PC-3 (cell line): ENCODE results near the gene CHGA. TPM values are rescaled to one million over a fixed set of nuclear protein-coding genes. Genes with fewer than 3 reads are reported as not detected.

Source experiments
- ATAC-seq: fragments of 200-7000 bp; cut with Tn5 transposase; 2 replicates; pipeline ENCODE4 v1.9.1; 2020; ENCODE audit warnings: mild to moderate bottlenecking, moderate library complexity
- BruUV-seq: library from RNA; stranded (reverse); fragments of 400-500 nt; replicated peaks from 2 replicates; lab custom pipeline; 2021; lab: Mats Ljungman, UMichigan
- CTCF ChIA-PET: fragments of 300-600 bp; sonication (Branson Sonifier 250); formaldehyde crosslinking; loops from one replicate; lab custom pipeline; 2022; ENCODE audit warnings: antibody characterized with exemption; lab: Charles Lee
- POLR2A ChIA-PET: fragments of 300-600 bp; sonication (Branson Sonifier 250); formaldehyde crosslinking; loops from one replicate; lab custom pipeline; 2022; ENCODE audit warnings: antibody characterized with exemption; ENCODE audit not compliant: unreplicated experiment; lab: Charles Lee
- DNase-seq: peaks from one replicate; pipeline ENCODE4 v3.0.0-alpha.2; 2015
- H2AFZ ChIP-seq: fragments of 300-600 bp; sonication (generic); 2 replicates; pipeline ENCODE4 v1.6.0; 2016; ENCODE audit warnings: antibody characterized with exemption, low read length
- H3F3A ChIP-seq: fragments of 300-600 bp; sonication (generic); one replicate; pipeline ENCODE4 v1.6.0; 2017; ENCODE audit warnings: antibody characterized with exemption, low read length, control low read depth, mild to moderate bottlenecking; ENCODE audit not compliant: unreplicated experiment
- H3K27ac ChIP-seq: fragments of 300-600 bp; sonication (generic); 2 replicates; pipeline ENCODE4 v1.5.1; 2016; ENCODE audit warnings: mild to moderate bottlenecking, low read length
- H3K27me3 ChIP-seq: fragments of 300-600 bp; sonication (generic); 2 replicates; pipeline ENCODE4 v1.6.1; 2016; ENCODE audit warnings: low read length, mixed read lengths
- H3K36me3 ChIP-seq: fragments of 300-600 bp; sonication (generic); 2 replicates; pipeline ENCODE4 v1.6.1; 2016; ENCODE audit warnings: low read depth, mixed run types, low read length, mixed read lengths
- H3K4me1 ChIP-seq: fragments of 300-600 bp; sonication (generic); 2 replicates; pipeline ENCODE4 v1.5.1; 2016; ENCODE audit warnings: low read length; ENCODE audit not compliant: insufficient read depth
- H3K4me2 ChIP-seq: fragments of 300-600 bp; sonication (generic); 2 replicates; pipeline ENCODE4 v1.6.0; 2016; ENCODE audit warnings: low read length
- H3K4me3 ChIP-seq: fragments of 300-600 bp; sonication (generic); 2 replicates; pipeline ENCODE4 v1.5.1; 2016; ENCODE audit warnings: mild to moderate bottlenecking, low read length, mixed read lengths
- H3K79me2 ChIP-seq: fragments of 300-600 bp; sonication (generic); 2 replicates; pipeline ENCODE4 v1.6.1; 2017; ENCODE audit warnings: low read length, mixed read lengths
- H3K9ac ChIP-seq: fragments of 300-600 bp; sonication (generic); 2 replicates; pipeline ENCODE4 v1.6.0; 2016; ENCODE audit warnings: mild to moderate bottlenecking, low read length
- H3K9me2 ChIP-seq: fragments of 300-600 bp; sonication (generic); replicated peaks from 2 replicates; pipeline ENCODE4 v1.6.1; 2016; ENCODE audit warnings: mixed run types, low read length, mixed read lengths
- H3K9me3 ChIP-seq: fragments of 300-600 bp; sonication (generic); 2 replicates; pipeline ENCODE4 v1.6.1; 2016; ENCODE audit warnings: low read length, mixed read lengths
- H4K20me1 ChIP-seq: fragments of 300-600 bp; sonication (generic); 2 replicates; pipeline ENCODE4 v1.6.1; 2016; ENCODE audit warnings: low read length, mixed read lengths
- EZH2 ChIP-seq: fragments of 300-600 bp; sonication (generic); IDR thresholded peaks from one replicate; pipeline ENCODE4 v1.6.1; 2017; ENCODE audit warnings: antibody characterized with exemption, mild to moderate bottlenecking, low read length; ENCODE audit not compliant: unreplicated experiment
- EZH2phosphoT487 ChIP-seq: fragments of 300-600 bp; sonication (generic); IDR thresholded peaks from 2 replicates; pipeline ENCODE4 v1.6.1; 2018; ENCODE audit warnings: mild to moderate bottlenecking, antibody characterized with exemption, low read length, borderline replicate concordance
- intact Hi-C: fragments of 100-400 bp; cut with micrococcal nuclease; formaldehyde crosslinking; loops from 2 replicates; pipeline ENCODE4 v1.9.0; 2023
- total RNA-seq: library from RNA; depleted of rRNA; stranded (reverse); fragments of >200 nt; gene quantifications from 2 replicates; pipeline ENCODE4 v1.2.3, GENCODE V29; 2014
- TF ChIP-seq, protein P1 (sequence below): fragments of 300-600 bp; sonication (generic); conservative IDR thresholded peaks from 2 replicates; pipeline ENCODE4 v1.5.1; 2017; ENCODE audit warnings: antibody characterized with exemption, low read depth, mild to moderate bottlenecking, low read length

CHGA gene
- total RNA-seq, 1 experiment from 2014 or later: not detected

DNA sequence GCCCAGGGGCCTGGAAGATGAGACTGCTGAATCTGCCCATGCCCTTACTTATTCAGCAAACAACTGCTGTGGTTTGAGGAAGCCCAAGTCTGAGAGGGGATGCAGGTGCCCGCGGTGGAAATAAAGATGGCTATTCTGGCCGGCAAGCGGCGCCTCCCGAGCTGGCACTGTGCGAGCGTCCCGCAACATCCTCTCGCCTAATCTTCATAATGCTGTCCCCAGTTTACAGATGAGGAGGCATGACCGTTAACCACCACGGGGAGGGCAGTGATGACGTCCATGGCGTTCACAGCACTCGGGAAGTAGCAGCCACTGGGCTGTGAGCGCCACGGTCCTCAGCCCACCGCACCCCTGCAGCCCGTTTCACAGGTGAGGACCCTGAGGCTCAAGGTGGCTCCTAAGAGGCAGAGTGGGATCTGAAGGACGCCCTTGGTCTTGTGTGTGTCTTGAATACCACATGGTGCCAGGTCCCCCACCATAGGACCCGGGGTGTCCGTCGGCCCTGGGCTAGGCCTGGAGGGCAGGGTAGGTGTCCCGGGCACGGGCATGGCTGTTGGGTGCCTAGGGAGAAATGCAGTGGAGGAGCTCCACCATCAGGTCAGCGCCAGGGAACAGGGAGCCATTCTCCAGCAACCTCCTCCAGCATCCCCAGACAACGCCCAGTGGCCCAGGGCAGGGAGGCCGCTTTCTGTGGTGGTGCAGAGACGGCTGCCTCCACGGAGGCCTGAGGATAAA, 20.2 kb downstream of the CHGA start:
- no peak for TF ChIP-seq EZH2phosphoT487
- TF ChIP-seq, protein P1, sequence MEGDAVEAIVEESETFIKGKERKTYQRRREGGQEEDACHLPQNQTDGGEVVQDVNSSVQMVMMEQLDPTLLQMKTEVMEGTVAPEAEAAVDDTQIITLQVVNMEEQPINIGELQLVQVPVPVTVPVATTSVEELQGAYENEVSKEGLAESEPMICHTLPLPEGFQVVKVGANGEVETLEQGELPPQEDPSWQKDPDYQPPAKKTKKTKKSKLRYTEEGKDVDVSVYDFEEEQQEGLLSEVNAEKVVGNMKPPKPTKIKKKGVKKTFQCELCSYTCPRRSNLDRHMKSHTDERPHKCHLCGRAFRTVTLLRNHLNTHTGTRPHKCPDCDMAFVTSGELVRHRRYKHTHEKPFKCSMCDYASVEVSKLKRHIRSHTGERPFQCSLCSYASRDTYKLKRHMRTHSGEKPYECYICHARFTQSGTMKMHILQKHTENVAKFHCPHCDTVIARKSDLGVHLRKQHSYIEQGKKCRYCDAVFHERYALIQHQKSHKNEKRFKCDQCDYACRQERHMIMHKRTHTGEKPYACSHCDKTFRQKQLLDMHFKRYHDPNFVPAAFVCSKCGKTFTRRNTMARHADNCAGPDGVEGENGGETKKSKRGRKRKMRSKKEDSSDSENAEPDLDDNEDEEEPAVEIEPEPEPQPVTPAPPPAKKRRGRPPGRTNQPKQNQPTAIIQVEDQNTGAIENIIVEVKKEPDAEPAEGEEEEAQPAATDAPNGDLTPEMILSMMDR: no peak
- no peak for TF ChIP-seq EZH2
- Histone ChIP-seq H3K9me2 (no peaks in the 10 kb centered on the region), H3K9me3 (no peaks in the 10 kb centered on the region), H3K4me2 (no peak overlapping the region), H3F3A (no peaks in the 10 kb centered on the region), H3K4me1 (peaks cover 10% of the 10 kb centered on the region), H2AFZ (no peak overlapping the region), H3K27ac (no peak overlapping the region), H4K20me1 (no peaks in the 10 kb centered on the region), H3K36me3 (no peaks in the 10 kb centered on the region), H3K9ac (no peak overlapping the region), H3K79me2 (no peaks in the 10 kb centered on the region), H3K27me3 (no peaks in the 10 kb centered on the region), H3K4me3 (no peak overlapping the region)
- DNase-seq (no peak), ATAC-seq (no peak)
- intact Hi-C loops: no loop called here
- ChIA-PET CTCF (interaction anchor here (0.5 kb wide), 2 partner anchors 189 to 569 kb away, joined by 3 to 5 read pairs; no protein-coding TSS in a partner anchor), POLR2A (no interaction called here)
- BruUV-seq: no TSS peak

DNA sequence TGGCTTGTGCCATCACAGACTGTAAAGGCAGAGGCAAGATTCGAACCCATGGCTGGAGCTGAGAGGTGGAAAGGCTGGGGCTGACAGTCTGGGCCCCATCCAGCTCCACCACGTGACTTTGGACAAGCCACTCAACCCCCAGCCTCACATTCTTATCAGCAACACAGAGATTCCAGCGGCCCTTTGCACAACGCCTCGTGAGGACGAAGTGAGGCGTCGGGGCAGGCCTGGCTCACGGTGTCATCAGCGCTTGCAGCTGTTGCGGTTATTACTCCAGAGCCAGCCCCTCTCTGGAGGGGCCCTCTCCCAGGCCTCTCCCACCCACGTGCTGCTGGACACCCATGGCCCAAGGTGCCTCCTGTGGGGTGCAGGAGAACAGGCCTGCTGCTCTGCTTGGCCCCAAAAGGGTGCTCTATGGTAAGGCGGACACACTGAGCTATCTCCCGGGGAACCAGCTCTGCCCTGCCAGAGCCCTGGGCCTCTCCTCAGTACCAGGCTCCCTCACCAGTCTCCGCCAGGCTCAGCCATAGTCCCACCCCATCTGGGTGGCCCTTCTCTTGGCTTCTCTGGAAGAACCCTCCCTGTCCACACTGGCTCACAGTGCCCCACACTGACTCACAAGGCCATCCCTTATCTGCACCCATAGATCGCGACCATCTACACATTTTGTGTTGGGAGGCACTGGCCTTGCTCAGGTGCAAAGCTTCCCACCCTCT, 21.1 kb downstream of the CHGA start:
- intact Hi-C loops: no loop called here
- BruUV-seq: no TSS peak
- H3K4me3 ChIP-seq: no peak overlapping the region

More for the DNA sequence above, 21.1 kb downstream of the CHGA start:
- Histone ChIP-seq H4K20me1 (no peaks in the 10 kb centered on the region), H3K4me1 (peaks cover 10% of the 10 kb centered on the region), H3K27ac (no peak overlapping the region), H2AFZ (no peak overlapping the region), H3K27me3 (no peaks in the 10 kb centered on the region), H3K9me3 (no peaks in the 10 kb centered on the region), H3F3A (no peaks in the 10 kb centered on the region), H3K4me2 (no peak overlapping the region), H3K36me3 (no peaks in the 10 kb centered on the region), H3K79me2 (no peaks in the 10 kb centered on the region), H3K9ac (no peak overlapping the region), H3K9me2 (no peaks in the 10 kb centered on the region)
- CTCF ChIA-PET: interaction anchor here (0.5 kb wide), 1 partner anchor 568 kb away, joined by 3 read pairs; no protein-coding TSS in a partner anchor
- ATAC-seq: no peak
- DNase-seq: no peak
- POLR2A ChIA-PET: no interaction called here
- TF ChIP-seq EZH2: no peak
- TF ChIP-seq, protein P1: no peak
- TF ChIP-seq EZH2phosphoT487: no peak
